Measurements from ENCODE around the gene HNRNPCL4.
"Not testable (repeated sequence)": the region's sequence is repeated elsewhere in the genome, so short reads cannot be mapped to it uniquely, and the experiment has no call there.

HNRNPCL4 gene

GRCh38 chr1:13165531-13165930, at the start of gene HNRNPCL4:
HNRNPCL4 (minus strand) TSS chr1:13165631; CDS start chr1:13165467, 164 bp downstream.
- DNase-seq: not testable (repeated sequence)

DNA sequence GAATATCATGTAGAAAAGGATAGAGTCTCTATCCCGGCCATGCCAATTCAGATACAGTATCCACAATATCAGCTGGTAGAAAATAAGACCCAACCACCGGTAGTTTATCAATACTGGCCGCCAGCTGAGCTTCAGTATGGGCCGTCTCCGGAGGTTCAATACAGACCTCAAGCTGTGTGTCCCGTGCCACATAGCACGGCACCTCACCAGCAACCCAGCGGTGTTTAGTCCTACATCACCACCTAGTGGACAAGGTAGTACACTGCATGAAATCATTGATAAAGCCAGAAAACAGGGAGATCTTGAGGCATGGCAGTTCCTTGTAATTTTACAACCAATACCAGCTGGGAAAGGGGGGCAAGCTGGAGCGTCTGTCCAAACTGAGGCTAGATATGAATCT, 43.3 kb upstream of the HNRNPCL4 start:
- not testable (repeated sequence) for DNase-seq

- DNase-seq: not testable (repeated sequence)
Observed at GRCh38 chr1:13201309-13201708, 35.9 kb upstream of the HNRNPCL4 start, which contains the start of gene PRAMEF13. PRAMEF13 (minus strand) TSS chr1:13201409; CDS start chr1:13199589, 1,820 bp downstream.

- DNase-seq: not testable (repeated sequence)
Observed at GRCh38 chr1:13171548-13171947, 6.1 kb upstream of the HNRNPCL4 start, which contains the start of gene PRAMEF9. PRAMEF9 (plus strand) TSS chr1:13171848; CDS start chr1:13175281, 3,433 bp downstream.

- DNase-seq: not testable (repeated sequence)
Observed at GRCh38 chr1:13155909-13156308, 9.5 kb downstream of the HNRNPCL4 start, which contains the start of gene PRAMEF26. PRAMEF26 (minus strand) TSS chr1:13156009; CDS start chr1:13153095, 2,914 bp downstream.

- DNase-seq: not testable (repeated sequence)
Observed at GRCh38 chr1:13116754-13117153, 48.7 kb downstream of the HNRNPCL4 start, which contains the start of gene HNRNPCL2. HNRNPCL2 (minus strand) TSS chr1:13116854; CDS start chr1:13116400, 454 bp downstream.
